ENCODE measurements around the gene MACROD1. TPM values are rescaled to one million over a fixed set of nuclear protein-coding genes. Genes with fewer than 3 reads are reported as not detected.
"Not testable (repeated sequence)": the region's sequence is repeated elsewhere in the genome, so short reads cannot be mapped to it uniquely, and the experiment has no call there.

Gene MACROD1
- total RNA-seq, 1 experiment from 2014 or later = 17.6 TPM

GRCh38 chr11:64051297-64051696 is 114.6 kb downstream of the MACROD1 start:
- Histone ChIP-seq H3K27ac (no peak overlapping the region), H3K9me3 (replicated peaks) (no peaks in the 10 kb centered on the region; the same call in 1 of the 2 replicates), H3K27me3 (replicated peaks) (no peaks in the 10 kb centered on the region), H3K4me3 (no peak overlapping the region), H3K4me1 (replicated peaks) (no peaks in the 10 kb centered on the region), H3K36me3 (no peaks in the 10 kb centered on the region)
- no peak for DNase-seq (ENCODE audit: low read depth in 1 of 2, low spot score in 2 of 2)

GRCh38 chr11:64049509-64049908 is 116.4 kb downstream of the MACROD1 start:
- H3K4me1 ChIP-seq (replicated peaks) = no peaks in the 10 kb centered on the region
- no peak overlapping the region for H3K27ac ChIP-seq
- no peak for DNase-seq (ENCODE audit: low read depth in 1 of 2, low spot score in 2 of 2)
- no peaks in the 10 kb centered on the region for H3K27me3 ChIP-seq (replicated peaks)
- H3K9me3 ChIP-seq (replicated peaks) = no peaks in the 10 kb centered on the region; the same call in 1 of the 2 replicates
- H3K4me3 ChIP-seq = no peak overlapping the region
- H3K36me3 ChIP-seq = no peaks in the 10 kb centered on the region

- Histone ChIP-seq H3K9me3 (replicated peaks) (no peaks in the 10 kb centered on the region), H3K27ac (no peak overlapping the region), H3K36me3 (no peaks in the 10 kb centered on the region), H3K4me1 (replicated peaks) (no peaks in the 10 kb centered on the region), H3K4me3 (no peak overlapping the region), H3K27me3 (replicated peaks) (no peaks in the 10 kb centered on the region)
- DNase-seq (ENCODE audit: low read depth in 1 of 2, low spot score in 2 of 2) = no peak
Measured at GRCh38 chr11:64048042-64048854, 117.7 kb downstream of the MACROD1 start.

GRCh38 chr11:64047373-64047772 is 118.5 kb downstream of the MACROD1 start:
- not testable (repeated sequence) for H3K4me1 ChIP-seq (replicated peaks); H3K27ac ChIP-seq

GRCh38 chr11:64045700-64046099 is 120.2 kb downstream of the MACROD1 start:
- Histone ChIP-seq H3K27me3 (replicated peaks) (no peaks in the 10 kb centered on the region), H3K36me3 (no peaks in the 10 kb centered on the region), H3K9me3 (replicated peaks) (no peaks in the 10 kb centered on the region), H3K4me1 (replicated peaks) (no peaks in the 10 kb centered on the region), H3K4me3 (no peak overlapping the region), H3K27ac (no peak overlapping the region)
- DNase-seq (ENCODE audit: low read depth in 1 of 2, low spot score in 2 of 2) = no peak

More at GRCh38 chr11:64047373-64047772, 118.5 kb downstream of the MACROD1 start:
- not testable (repeated sequence) for H3K4me3 ChIP-seq; H3K27me3 ChIP-seq (replicated peaks); DNase-seq (ENCODE audit: low read depth in 1 of 2, low spot score in 2 of 2); H3K36me3 ChIP-seq; H3K9me3 ChIP-seq (replicated peaks)

GRCh38 chr11:64044730-64045393 is 121.1 kb downstream of the MACROD1 start:
- H3K9me3 ChIP-seq (replicated peaks) = no peaks in the 10 kb centered on the region
- DNase-seq (ENCODE audit: low read depth in 1 of 2, low spot score in 2 of 2) = no peak
- H3K36me3 ChIP-seq = no peaks in the 10 kb centered on the region
- H3K27me3 ChIP-seq (replicated peaks) = no peaks in the 10 kb centered on the region
- no peak overlapping the region for H3K4me3 ChIP-seq
- H3K27ac ChIP-seq = no peak overlapping the region
- H3K4me1 ChIP-seq (replicated peaks) = no peaks in the 10 kb centered on the region

GRCh38 chr11:64043545-64043944 is 122.4 kb downstream of the MACROD1 start:
- no peak for DNase-seq (ENCODE audit: low read depth in 1 of 2, low spot score in 2 of 2)
- no peaks in the 10 kb centered on the region for H3K9me3 ChIP-seq (replicated peaks)

GRCh38 chr11:64042301-64042700 is 123.6 kb downstream of the MACROD1 start:
- no peaks in the 10 kb centered on the region for H3K9me3 ChIP-seq (replicated peaks)
- H3K27me3 ChIP-seq (replicated peaks) = peaks cover 1% of the 10 kb centered on the region; the same call in 1 of the 2 replicates
- H3K36me3 ChIP-seq = no peaks in the 10 kb centered on the region
- H3K27ac ChIP-seq = no peak overlapping the region
- no peak overlapping the region for H3K4me3 ChIP-seq
- DNase-seq (ENCODE audit: low read depth in 1 of 2, low spot score in 2 of 2) = no peak
- H3K4me1 ChIP-seq (replicated peaks) = no peaks in the 10 kb centered on the region

More at GRCh38 chr11:64043545-64043944, 122.4 kb downstream of the MACROD1 start:
- H3K36me3 ChIP-seq = no peaks in the 10 kb centered on the region
- H3K27ac ChIP-seq = no peak overlapping the region
- H3K4me3 ChIP-seq = no peak overlapping the region
- H3K4me1 ChIP-seq (replicated peaks) = no peaks in the 10 kb centered on the region
- H3K27me3 ChIP-seq (replicated peaks) = no peaks in the 10 kb centered on the region

GRCh38 chr11:64041846-64042245 is 124.1 kb downstream of the MACROD1 start:
- peaks cover under 1% of the 10 kb centered on the region for H3K4me1 ChIP-seq (replicated peaks)
- peaks cover 6% of the 10 kb centered on the region for H3K27me3 ChIP-seq (replicated peaks)
- DNase-seq (ENCODE audit: low read depth in 1 of 2, low spot score in 2 of 2) = no peak
- no peak overlapping the region for H3K4me3 ChIP-seq
- no peaks in the 10 kb centered on the region for H3K36me3 ChIP-seq
- H3K27ac ChIP-seq = no peak overlapping the region
- H3K9me3 ChIP-seq (replicated peaks) = no peaks in the 10 kb centered on the region

GRCh38 chr11:64040684-64041322 is 125.1 kb downstream of the MACROD1 start:
- H3K27ac ChIP-seq = no peak overlapping the region
- H3K36me3 ChIP-seq = no peaks in the 10 kb centered on the region
- peaks cover 16% of the 10 kb centered on the region for H3K27me3 ChIP-seq (replicated peaks)
- H3K4me1 ChIP-seq (replicated peaks) = peaks cover 11% of the 10 kb centered on the region
- no peak overlapping the region for H3K4me3 ChIP-seq
- no peaks in the 10 kb centered on the region for H3K9me3 ChIP-seq (replicated peaks)
- no peak for DNase-seq (ENCODE audit: low read depth in 1 of 2, low spot score in 2 of 2)

GRCh38 chr11:64039012-64039665 is 126.8 kb downstream of the MACROD1 start:
- Histone ChIP-seq H3K36me3 (no peaks in the 10 kb centered on the region), H3K27ac (no peak overlapping the region), H3K4me3 (no peak overlapping the region), H3K27me3 (replicated peaks) (peaks cover 24% of the 10 kb centered on the region), H3K4me1 (replicated peaks) (peaks cover 20% of the 10 kb centered on the region), H3K9me3 (replicated peaks) (no peaks in the 10 kb centered on the region)
- DNase-seq (ENCODE audit: low read depth in 1 of 2, low spot score in 2 of 2) = no peak

GRCh38 chr11:64038500-64038899 is 127.4 kb downstream of the MACROD1 start:
- no peak overlapping the region for H3K27ac ChIP-seq
- no peaks in the 10 kb centered on the region for H3K9me3 ChIP-seq (replicated peaks)
- no peak overlapping the region for H3K4me3 ChIP-seq
- H3K27me3 ChIP-seq (replicated peaks) = peaks cover 24% of the 10 kb centered on the region
- H3K4me1 ChIP-seq (replicated peaks) = peaks cover 20% of the 10 kb centered on the region
- no peaks in the 10 kb centered on the region for H3K36me3 ChIP-seq
- no peak for DNase-seq (ENCODE audit: low read depth in 1 of 2, low spot score in 2 of 2)

- Histone ChIP-seq H3K27ac (no peak overlapping the region), H3K9me3 (replicated peaks) (no peaks in the 10 kb centered on the region), H3K36me3 (no peaks in the 10 kb centered on the region), H3K27me3 (replicated peaks) (peaks cover 24% of the 10 kb centered on the region), H3K4me1 (replicated peaks) (peaks cover 32% of the 10 kb centered on the region), H3K4me3 (no peak overlapping the region)
- no peak for DNase-seq (ENCODE audit: low read depth in 1 of 2, low spot score in 2 of 2)
Measured at GRCh38 chr11:64037027-64037634, 128.8 kb downstream of the MACROD1 start.
